ENCODE data around the gene CYB5D1. TPM values are rescaled to one million over a fixed set of nuclear protein-coding genes. Genes with fewer than 3 reads are reported as not detected.
A peak's percentile ranks its signal among the peaks of the same experiment; 100 is the strongest.
"Not testable (repeated sequence)": the region's sequence is repeated elsewhere in the genome, so short reads cannot be mapped to it uniquely, and the experiment has no call there.

Gene CYB5D1
- total RNA-seq: 4.4 TPM

DNA sequence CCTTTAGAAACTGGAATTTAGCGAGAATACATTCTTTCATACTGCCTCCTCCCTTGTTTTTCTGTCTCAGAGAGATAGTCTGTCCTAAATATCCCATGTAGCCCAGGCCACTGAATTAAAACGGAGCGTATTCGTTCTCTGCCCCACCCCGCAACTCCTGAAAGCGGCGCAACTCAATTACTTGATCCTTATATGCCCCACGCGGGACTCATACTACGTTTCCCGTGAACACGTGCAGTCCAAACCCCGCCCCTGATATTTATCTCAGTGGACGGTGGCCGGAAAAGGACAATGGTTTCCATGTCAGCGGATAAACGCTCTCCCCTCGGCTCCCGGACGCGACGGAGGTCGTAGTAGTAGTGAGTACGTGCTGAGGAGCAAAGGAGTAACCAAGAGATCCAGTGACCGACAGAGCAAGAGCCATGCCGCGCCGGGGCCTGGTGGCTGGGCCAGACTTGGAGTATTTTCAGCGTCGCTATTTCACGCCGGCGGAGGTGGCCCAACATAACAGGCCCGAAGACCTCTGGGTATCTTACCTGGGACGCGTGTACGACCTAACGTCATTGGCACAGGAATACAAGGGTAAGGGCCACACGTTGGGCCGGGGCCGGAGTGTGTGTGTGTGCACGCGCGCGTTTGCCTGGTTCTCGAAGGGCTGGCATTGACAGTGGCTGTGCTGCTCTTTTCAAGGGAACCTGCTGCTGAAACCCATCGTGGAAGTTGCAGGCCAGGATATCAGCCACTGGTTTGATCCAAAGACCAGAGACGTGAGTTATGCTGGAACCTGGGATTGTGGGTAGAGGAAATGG lies at the start of gene CYB5D1:
CYB5D1 (plus strand) TSS at position 291 of the 809 bp plus-strand sequence; CDS start at position 423, 132 bp downstream.
- DNase-seq (ENCODE audit: extremely low spot score in 2 of 2): peak; percentile 96 to 97
- Histone ChIP-seq H3K4me1 (peaks cover 37% of the 10 kb centered on the region), H3K36me3 (peaks cover 0 to 4% of the 10 kb centered on the region in 2 donors), H3K9me3 (no peaks in the 10 kb centered on the region), H3K27ac (peak within 1 kb of the TSS; percentile 85), H3K27me3 (no peaks in the 10 kb centered on the region), H3K4me3 (peak within 1 kb of the TSS; percentile 53 to 72)
- intact Hi-C loops (cut with DNase I): loop anchor here (5.0 kb wide), 1 partner anchor 36 kb away; no protein-coding TSS in a partner anchor
- TF ChIP-seq POLR2AphosphoS5 (IDR thresholded peaks at IDR 0.05; ENCODE audit: insufficient read depth in 1 of 2, low read depth in 1 of 2) (peak; percentile 57 to 96), POLR2A (IDR thresholded peaks at IDR 0.05) (peak in 1 of 2 donors; percentile 28)
- TF ChIP-seq, protein P1, sequence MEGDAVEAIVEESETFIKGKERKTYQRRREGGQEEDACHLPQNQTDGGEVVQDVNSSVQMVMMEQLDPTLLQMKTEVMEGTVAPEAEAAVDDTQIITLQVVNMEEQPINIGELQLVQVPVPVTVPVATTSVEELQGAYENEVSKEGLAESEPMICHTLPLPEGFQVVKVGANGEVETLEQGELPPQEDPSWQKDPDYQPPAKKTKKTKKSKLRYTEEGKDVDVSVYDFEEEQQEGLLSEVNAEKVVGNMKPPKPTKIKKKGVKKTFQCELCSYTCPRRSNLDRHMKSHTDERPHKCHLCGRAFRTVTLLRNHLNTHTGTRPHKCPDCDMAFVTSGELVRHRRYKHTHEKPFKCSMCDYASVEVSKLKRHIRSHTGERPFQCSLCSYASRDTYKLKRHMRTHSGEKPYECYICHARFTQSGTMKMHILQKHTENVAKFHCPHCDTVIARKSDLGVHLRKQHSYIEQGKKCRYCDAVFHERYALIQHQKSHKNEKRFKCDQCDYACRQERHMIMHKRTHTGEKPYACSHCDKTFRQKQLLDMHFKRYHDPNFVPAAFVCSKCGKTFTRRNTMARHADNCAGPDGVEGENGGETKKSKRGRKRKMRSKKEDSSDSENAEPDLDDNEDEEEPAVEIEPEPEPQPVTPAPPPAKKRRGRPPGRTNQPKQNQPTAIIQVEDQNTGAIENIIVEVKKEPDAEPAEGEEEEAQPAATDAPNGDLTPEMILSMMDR (IDR thresholded peaks at IDR 0.05): no peak

GRCh38 chr17:7809086-7809790 lies 48.6 kb upstream of the CYB5D1 start:
- Histone ChIP-seq H3K4me1 (no peaks in the 10 kb centered on the region), H3K36me3 (no peaks in the 10 kb centered on the region), H3K27ac (no peak overlapping the region), H3K27me3 (no peaks in the 10 kb centered on the region), H3K9me3 (no peaks in the 10 kb centered on the region), H3K4me3 (no peak overlapping the region)
- TF ChIP-seq POLR2AphosphoS5 (IDR thresholded peaks at IDR 0.05; ENCODE audit: insufficient read depth in 1 of 2, low read depth in 1 of 2): no peak
- no peak for TF ChIP-seq POLR2A (IDR thresholded peaks at IDR 0.05)
- TF ChIP-seq, protein P1 (IDR thresholded peaks at IDR 0.05): no peak
- intact Hi-C loops (cut with DNase I): loop anchor here (1.0 kb wide), 1 partner anchor 34 kb away; no protein-coding TSS in a partner anchor
- DNase-seq (ENCODE audit: extremely low spot score in 2 of 2): no peak

GRCh38 chr17:7809791-7810343 lies 47.9 kb upstream of the CYB5D1 start:
- not testable (repeated sequence) for DNase-seq (ENCODE audit: extremely low spot score in 2 of 2)

DNA sequence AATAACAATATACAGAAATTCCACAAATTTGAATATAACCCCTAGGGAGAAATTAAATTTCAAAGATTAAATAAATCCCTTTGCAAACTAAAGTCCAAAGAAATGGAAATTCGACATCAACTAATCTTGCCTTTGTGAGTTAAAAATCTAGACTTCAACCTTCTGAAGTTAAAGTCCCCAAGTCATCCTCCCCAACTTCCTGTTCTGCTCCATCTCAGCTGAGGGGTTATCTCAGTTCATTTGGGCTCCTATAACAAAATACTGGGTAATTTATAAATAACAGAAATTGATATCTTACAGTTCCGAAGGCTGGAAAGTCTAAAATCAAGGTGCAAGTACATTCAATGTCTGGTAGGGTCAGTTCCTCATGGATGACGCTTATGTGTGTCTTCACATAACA lies 46.6 kb upstream of the CYB5D1 start:
- Histone ChIP-seq H3K4me3 (no peak overlapping the region), H3K9me3 (no peaks in the 10 kb centered on the region), H3K27me3 (no peaks in the 10 kb centered on the region), H3K36me3 (no peaks in the 10 kb centered on the region), H3K27ac (no peak overlapping the region), H3K4me1 (no peaks in the 10 kb centered on the region)
- TF ChIP-seq POLR2AphosphoS5 (IDR thresholded peaks at IDR 0.05; ENCODE audit: insufficient read depth in 1 of 2, low read depth in 1 of 2) (no peak), POLR2A (IDR thresholded peaks at IDR 0.05) (no peak)
- TF ChIP-seq, protein P1 (IDR thresholded peaks at IDR 0.05): no peak
- no peak for DNase-seq (ENCODE audit: extremely low spot score in 2 of 2)
- intact Hi-C loops (cut with DNase I): no loop called here

More at GRCh38 chr17:7809791-7810343, 47.9 kb upstream of the CYB5D1 start:
- not testable (repeated sequence) for H3K4me1 ChIP-seq, H3K4me3 ChIP-seq, H3K27me3 ChIP-seq, H3K27ac ChIP-seq, H3K36me3 ChIP-seq, H3K9me3 ChIP-seq
- intact Hi-C loops (cut with DNase I): loop anchor here (1.0 kb wide), 1 partner anchor 33 kb away; no protein-coding TSS in a partner anchor

GRCh38 chr17:7814969-7815368 lies 42.8 kb upstream of the CYB5D1 start:
- no peaks in the 10 kb centered on the region for H3K9me3 ChIP-seq
- no peak overlapping the region for H3K4me3 ChIP-seq
- no peak overlapping the region for H3K27ac ChIP-seq
- intact Hi-C loops (cut with DNase I): no loop called here
- H3K4me1 ChIP-seq: no peaks in the 10 kb centered on the region
- TF ChIP-seq POLR2AphosphoS5 (IDR thresholded peaks at IDR 0.05; ENCODE audit: insufficient read depth in 1 of 2, low read depth in 1 of 2): no peak
- TF ChIP-seq, protein P1 (IDR thresholded peaks at IDR 0.05): no peak
- TF ChIP-seq POLR2A (IDR thresholded peaks at IDR 0.05): no peak
- H3K27me3 ChIP-seq: no peaks in the 10 kb centered on the region
- no peaks in the 10 kb centered on the region for H3K36me3 ChIP-seq
- DNase-seq (ENCODE audit: extremely low spot score in 2 of 2): no peak

All from vagina (tissue), 2 donors.